Measurements from ENCODE around the gene KRIT1.

KRIT1 gene

DNA sequence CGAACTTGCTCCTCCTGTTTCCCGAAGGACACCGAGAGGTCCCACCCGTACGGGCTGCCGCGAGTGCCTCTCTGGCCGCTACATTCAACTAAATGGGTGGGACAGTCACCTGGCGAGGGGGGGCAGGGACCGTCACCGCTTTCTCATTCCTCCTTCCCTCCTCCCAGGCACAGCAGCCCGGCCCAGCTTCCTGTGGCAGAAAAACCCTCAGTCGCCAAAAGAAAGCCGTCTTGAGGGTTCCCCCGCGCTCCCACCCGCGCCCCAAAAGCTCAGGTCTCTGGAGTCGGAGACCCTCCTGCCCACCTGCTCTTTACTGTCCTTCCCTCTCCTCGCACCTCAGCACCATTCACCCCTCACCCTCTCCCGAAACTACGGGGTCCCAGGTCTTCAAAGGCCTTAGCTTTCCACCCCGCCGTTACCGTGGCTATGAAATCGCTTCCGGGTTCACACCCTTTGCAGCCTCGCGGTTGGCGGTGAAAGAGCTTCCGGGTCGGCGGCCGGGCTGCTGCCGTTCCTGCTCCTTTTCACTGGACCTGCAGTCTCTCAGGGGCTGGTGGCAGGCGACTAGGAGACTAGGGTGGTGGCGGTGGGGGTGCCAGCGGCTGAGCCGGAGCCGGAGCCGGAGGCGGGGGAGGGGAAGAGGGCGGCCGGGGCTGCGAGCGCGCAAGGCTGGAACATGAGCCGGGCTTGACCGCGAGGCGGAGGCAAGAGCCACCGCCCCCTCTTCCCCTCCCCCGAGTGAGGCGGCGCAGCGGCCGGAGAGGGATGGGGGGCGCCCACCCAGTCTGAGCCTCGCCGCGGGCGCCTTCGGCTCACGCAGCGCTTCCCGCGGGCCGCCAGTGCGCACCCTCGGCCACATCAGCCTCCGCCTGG, at the start of gene KRIT1, which contains the start of gene ANKIB1:
Gene KRIT1, minus strand, starts transcription at position 428 of the 873 bp plus-strand sequence. CDS start 3,779 bp downstream, outside the sequence.
Gene ANKIB1, plus strand, starts transcription at position 488 of the 873 bp plus-strand sequence. CDS start 49,005 bp downstream, outside the sequence.
- peak; percentile 82 for DNase-seq

GRCh38 chr7:92295391-92295790, 49.7 kb upstream of the KRIT1 start:
- DNase-seq, result peak; percentile 6

DNA sequence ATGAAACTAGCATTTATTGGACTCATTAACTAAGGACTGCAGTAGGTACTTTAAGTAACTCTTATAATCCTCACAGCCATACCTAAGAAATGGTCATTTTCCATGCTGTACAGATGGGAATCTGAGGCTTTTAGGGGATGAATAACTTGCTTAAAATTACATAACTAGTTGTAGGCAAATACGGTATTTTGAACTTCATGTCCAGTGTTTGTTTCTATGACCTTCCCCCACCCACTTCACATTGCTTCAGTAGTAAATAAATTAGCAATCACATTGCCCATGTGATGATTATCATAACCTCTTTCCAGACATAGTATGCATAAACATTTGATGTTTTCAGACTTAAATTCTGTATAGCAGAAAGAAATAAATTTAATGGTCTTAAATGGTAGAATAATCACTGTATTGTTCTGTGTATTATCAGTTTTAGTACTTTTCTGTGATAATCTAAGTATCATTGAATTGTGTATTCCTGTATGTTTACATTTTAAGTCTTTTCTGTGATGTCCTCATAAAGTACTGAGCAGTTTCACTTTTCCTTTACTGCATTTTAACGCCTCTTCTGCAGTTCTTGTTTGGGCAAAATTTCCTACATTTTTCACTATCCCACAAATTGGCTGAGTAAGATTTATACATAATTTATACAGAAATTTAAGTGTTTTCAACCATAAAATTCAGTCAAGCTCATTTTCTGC, 48.3 kb upstream of the KRIT1 start:
- no peak for DNase-seq

GRCh38 chr7:92292981-92293380, 47.3 kb upstream of the KRIT1 start:
- DNase-seq, result no peak

DNA sequence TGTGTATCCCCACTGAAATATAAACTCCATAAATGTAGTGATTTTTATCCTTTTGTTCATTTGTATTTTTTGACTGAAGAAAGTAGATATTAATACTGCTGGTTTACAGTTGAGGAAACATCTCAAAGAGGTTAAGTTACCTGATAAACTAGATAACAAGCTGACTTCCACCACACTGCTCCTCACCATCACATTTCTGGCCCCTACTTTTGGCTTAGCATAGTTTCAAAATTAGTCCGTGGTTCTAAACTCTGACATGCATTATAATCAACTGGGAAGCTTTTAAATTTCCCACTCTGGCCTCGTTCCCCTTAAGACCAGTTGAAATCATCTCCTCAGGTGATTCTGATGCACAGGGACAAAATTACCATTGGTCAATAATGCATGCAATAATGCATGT, 43.6 kb upstream of the KRIT1 start:
- no peak for DNase-seq

DNA sequence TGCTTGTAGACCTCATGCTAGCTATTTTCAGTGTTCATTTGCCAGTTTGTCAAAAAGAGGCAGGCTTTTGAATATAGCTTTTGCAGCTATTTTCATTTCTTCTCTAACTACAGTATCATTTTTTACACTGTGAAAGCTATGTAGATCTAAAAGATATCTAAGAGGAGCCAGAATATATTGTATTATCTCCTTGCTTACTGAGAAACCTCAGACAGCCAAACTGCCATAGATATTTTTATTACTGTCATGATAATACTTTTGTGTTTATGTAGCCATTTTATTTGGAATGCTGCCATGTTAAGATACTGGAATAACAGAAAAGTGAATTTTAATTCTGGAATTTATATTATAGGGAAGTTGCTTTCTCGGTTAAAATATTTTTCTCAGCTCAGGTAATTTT, 37.2 kb upstream of the KRIT1 start:
- DNase-seq, result no peak

DNA sequence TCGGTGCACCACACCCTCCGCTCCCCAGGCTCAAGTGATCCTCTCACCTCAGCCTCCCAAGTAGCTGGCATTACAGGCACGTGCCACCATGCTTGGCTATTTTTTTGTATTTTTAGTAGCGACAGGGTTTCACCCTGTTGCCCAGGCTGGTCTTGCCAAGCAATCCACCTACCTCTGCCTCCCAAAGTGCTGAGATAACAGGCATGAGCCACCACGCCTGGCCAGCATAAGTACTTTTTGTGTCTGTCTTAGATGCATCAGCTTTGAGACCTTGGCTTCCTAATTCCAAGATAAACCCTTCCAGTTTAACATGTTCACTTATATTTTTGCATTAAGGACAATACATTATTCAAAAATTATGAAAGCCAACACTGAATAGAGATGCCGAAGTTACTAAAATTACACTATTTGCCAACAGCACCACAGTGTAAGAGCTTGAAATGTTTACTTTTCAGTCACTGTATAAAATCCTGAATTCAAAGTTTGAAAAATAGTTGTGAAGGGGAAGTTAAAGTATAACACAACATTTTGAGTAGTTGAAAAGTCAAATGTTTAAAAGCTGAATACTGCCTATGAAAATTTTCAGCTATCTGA, 36.6 kb upstream of the KRIT1 start:
- DNase-seq, result no peak

GRCh38 chr7:92281031-92281430, 35.3 kb upstream of the KRIT1 start:
- DNase-seq, result no peak

GRCh38 chr7:92279396-92280031, 33.8 kb upstream of the KRIT1 start:
- no peak for DNase-seq

GRCh38 chr7:92276460-92276864, 30.7 kb upstream of the KRIT1 start:
- no peak for DNase-seq

DNA sequence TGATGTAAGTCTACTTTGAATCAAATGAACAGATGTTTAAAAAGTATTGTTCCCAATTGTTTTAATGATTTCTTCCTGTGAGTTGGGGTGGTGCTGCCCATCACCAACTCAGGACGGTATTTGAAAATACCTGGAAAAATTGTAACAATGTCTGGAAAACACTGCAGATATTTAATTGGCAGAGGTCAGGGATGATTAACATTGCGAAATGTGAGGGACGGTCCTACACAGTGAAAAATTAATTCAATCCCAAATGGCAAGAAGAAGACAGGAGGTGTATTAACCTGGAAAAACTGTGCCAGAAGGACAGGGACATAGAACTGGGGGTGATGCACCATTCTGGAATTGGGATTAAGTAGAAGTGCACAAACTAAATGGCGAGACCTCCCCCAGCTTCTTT, 29.6 kb upstream of the KRIT1 start:
- no peak for DNase-seq

DNA sequence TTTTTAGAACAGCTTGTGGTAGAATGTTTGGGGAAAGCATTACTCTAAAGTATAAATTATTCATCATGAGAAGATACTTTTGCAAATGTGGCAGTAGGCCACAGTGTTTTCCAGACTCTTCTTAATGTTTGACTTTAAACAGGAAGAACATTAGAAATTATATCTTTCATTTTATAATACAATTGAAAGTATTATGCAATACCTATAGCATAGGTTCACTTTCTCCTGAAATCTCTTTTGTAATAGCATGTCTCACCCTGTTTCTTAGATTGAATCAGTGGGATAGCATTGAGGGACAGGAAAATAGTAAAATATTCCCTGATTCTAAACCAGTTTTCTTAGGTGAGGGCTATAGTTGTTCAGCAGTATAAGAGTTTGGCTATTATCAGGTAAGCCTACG, 23.2 kb upstream of the KRIT1 start:
- no peak for DNase-seq

DNA sequence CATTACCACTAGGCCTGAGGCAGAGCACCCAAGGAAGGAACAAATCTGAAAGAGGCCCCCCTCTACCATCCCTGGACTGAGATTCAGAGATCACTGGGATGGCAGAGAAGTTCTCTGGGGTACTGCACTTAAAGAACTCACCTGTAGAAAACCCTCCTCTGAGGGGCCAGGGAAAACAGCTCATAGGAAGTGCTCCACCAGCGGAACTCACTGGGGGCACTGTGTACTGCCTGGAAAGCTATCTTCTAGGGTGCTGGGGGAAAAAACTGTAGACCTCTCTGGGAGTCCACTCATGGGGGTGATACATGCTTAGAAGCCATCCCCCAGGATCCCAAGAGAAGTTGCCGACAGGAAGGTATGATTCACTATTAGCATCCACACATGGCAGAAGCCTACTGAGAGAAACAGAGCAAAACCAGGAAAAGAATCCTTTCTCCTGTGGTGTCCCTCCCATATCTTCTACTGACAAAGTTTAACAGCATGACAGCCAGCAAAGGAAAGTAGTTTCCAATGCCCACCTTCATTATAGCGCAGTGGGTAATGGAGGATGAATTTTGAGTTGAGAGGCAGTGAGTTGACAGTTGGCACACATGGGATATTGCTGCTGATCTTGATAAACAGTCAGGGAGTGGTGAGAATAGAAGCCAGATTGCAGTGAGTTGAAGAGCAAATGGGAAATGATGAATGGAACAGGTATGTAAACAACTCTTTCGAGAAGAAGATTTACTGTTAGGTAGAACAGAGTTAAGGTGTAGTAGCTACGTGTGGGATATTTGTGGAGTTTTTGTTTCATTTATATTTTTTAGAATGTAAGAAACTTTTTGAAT, 20.9 kb upstream of the KRIT1 start:
- DNase-seq, result peak; percentile 50

GRCh38 chr7:92260248-92260781, 14.6 kb upstream of the KRIT1 start:
- peak; percentile 27 for DNase-seq

GRCh38 chr7:92259610-92260247, 14.0 kb upstream of the KRIT1 start:
- DNase-seq, result no peak

GRCh38 chr7:92259062-92259461, 13.3 kb upstream of the KRIT1 start:
- no peak for DNase-seq

DNA sequence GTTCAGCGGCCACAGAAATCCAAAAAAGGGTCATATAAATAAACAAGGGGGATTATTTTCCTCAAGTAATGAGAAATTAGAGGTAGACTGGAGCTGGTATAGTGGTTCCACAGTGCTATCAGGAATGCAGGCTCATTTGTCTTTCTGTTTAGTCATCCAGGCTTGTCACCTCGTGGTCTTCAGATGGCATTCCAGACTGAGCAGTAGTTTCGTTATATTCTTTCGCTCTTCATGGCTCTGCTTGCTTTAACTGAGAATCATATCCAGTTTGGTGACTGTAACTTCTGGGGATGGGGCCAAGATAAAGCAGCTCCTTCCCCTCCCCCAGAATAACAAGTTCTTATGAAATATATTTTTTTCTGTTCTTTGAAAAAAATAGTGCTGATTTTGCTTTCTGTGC, 9.6 kb upstream of the KRIT1 start:
- DNase-seq, result peak; percentile 97

GRCh38 chr7:92254800-92255199, 9.1 kb upstream of the KRIT1 start:
- peak; percentile 61 for DNase-seq

- DNase-seq, result no peak
Observed at GRCh38 chr7:92253251-92253650, 7.5 kb upstream of the KRIT1 start.

- DNase-seq, result no peak
Observed at GRCh38 chr7:92251181-92251580, 5.5 kb upstream of the KRIT1 start.

- DNase-seq, result no peak
Observed at GRCh38 chr7:92250603-92251002, 4.9 kb upstream of the KRIT1 start.

Measured in fibroblast of skin of right biceps (primary cell).